OCI-LY3 (cell line): ENCODE results near the gene VMO1.

Source experiments
- EZH2phosphoT487 ChIP-seq: fragments of 200-600 bp; shearing (Covaris generic); IDR thresholded peaks from 2 replicates; pipeline ENCODE4 v1.6.1; 2018; ENCODE audit warnings: antibody characterized with exemption, mixed run types, low read depth
- TF ChIP-seq, protein P1 (sequence below): fragments of 200-600, 300-600 bp; sonication (generic); IDR thresholded peaks from 2 replicates; pipeline ENCODE4 v1.5.1; 2014; ENCODE audit warnings: antibody characterized with exemption, low read length, low read depth

GRCh38 chr17:4795168-4795567 is 9.0 kb upstream of the VMO1 start:
- TF ChIP-seq, protein P1, sequence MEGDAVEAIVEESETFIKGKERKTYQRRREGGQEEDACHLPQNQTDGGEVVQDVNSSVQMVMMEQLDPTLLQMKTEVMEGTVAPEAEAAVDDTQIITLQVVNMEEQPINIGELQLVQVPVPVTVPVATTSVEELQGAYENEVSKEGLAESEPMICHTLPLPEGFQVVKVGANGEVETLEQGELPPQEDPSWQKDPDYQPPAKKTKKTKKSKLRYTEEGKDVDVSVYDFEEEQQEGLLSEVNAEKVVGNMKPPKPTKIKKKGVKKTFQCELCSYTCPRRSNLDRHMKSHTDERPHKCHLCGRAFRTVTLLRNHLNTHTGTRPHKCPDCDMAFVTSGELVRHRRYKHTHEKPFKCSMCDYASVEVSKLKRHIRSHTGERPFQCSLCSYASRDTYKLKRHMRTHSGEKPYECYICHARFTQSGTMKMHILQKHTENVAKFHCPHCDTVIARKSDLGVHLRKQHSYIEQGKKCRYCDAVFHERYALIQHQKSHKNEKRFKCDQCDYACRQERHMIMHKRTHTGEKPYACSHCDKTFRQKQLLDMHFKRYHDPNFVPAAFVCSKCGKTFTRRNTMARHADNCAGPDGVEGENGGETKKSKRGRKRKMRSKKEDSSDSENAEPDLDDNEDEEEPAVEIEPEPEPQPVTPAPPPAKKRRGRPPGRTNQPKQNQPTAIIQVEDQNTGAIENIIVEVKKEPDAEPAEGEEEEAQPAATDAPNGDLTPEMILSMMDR: no peak
- TF ChIP-seq EZH2phosphoT487: no peak
